ENCODE measurements around the gene COQ8B. TPM values are rescaled to one million over a fixed set of nuclear protein-coding genes. Genes with fewer than 3 reads are reported as not detected.

COQ8B gene
- total RNA-seq, 1 donor from 2014 or later, result 33.3 TPM

GRCh38 chr19:40692212-40692551 lies 24.5 kb downstream of the COQ8B start:
- H3K9me3 ChIP-seq, result no peaks in the 10 kb centered on the region
- intact Hi-C loops (cut with DNase I), result loop anchor here (5.0 kb wide), 1 partner anchor 40 kb away; no protein-coding TSS in a partner anchor
- no peak overlapping the region for H3K4me3 ChIP-seq
- no peaks in the 10 kb centered on the region for H3K27me3 ChIP-seq
- peak overlapping the region in 1 of 2 donors; percentile 93 for H3K27ac ChIP-seq
- peaks cover 6 to 22% of the 10 kb centered on the region in 2 donors for H3K4me1 ChIP-seq
- no peak for DNase-seq (ENCODE audit: low spot score in 2 of 2)
- TF ChIP-seq CTCF (IDR thresholded peaks at IDR 0.05), result no peak
- H3K36me3 ChIP-seq, result peaks cover 8 to 18% of the 10 kb centered on the region in 2 donors

GRCh38 chr19:40691421-40692211 lies 25.1 kb downstream of the COQ8B start:
- peak overlapping the region; percentile 89 to 93 for H3K27ac ChIP-seq
- intact Hi-C loops (cut with DNase I), result loop anchor here (5.0 kb wide), 1 partner anchor 39 kb away; no protein-coding TSS in a partner anchor
- peak overlapping the region; percentile 84 to 86 for H3K4me3 ChIP-seq
- H3K4me1 ChIP-seq, result peaks cover 6 to 24% of the 10 kb centered on the region in 2 donors
- peaks cover 11 to 23% of the 10 kb centered on the region in 2 donors for H3K36me3 ChIP-seq
- H3K27me3 ChIP-seq, result no peaks in the 10 kb centered on the region
- no peak for DNase-seq (ENCODE audit: low spot score in 2 of 2)
- no peak for TF ChIP-seq CTCF (IDR thresholded peaks at IDR 0.05)
- H3K9me3 ChIP-seq, result no peaks in the 10 kb centered on the region

GRCh38 chr19:40690693-40691420 lies 25.8 kb downstream of the COQ8B start:
- H3K9me3 ChIP-seq, result no peaks in the 10 kb centered on the region
- no peak for TF ChIP-seq CTCF (IDR thresholded peaks at IDR 0.05)
- H3K36me3 ChIP-seq, result peaks cover 12 to 23% of the 10 kb centered on the region in 2 donors
- H3K27me3 ChIP-seq, result no peaks in the 10 kb centered on the region
- DNase-seq (ENCODE audit: low spot score in 2 of 2), result peak; percentile 71 to 97
- intact Hi-C loops (cut with DNase I), result loop anchor here (1.0 to 5.0 kb wide), 5 partner anchors 24 to 248 kb away; partner anchors contain the start of gene ACTMAP
- H3K4me1 ChIP-seq, result peaks cover 6 to 24% of the 10 kb centered on the region in 2 donors
- peak overlapping the region; percentile 89 to 93 for H3K27ac ChIP-seq
- H3K4me3 ChIP-seq, result peak overlapping the region; percentile 84 to 86

- intact Hi-C loops (cut with DNase I), result loop anchor here (1.0 to 5.0 kb wide), 5 partner anchors 25 to 247 kb away; partner anchors contain the start of gene ACTMAP
- TF ChIP-seq CTCF (IDR thresholded peaks at IDR 0.05), result no peak
These were observed 26.5 kb downstream of the COQ8B start, which contains the start of gene NUMBL for GRCh38 chr19:40690050-40690692. NUMBL (minus strand) TSS chr19:40690651; CDS start chr19:40690483, 168 bp downstream.

GRCh38 chr19:40689339-40690049 lies 27.2 kb downstream of the COQ8B start:
- H3K4me1 ChIP-seq, result peaks cover 6 to 24% of the 10 kb centered on the region in 2 donors
- H3K36me3 ChIP-seq, result peaks cover 17 to 29% of the 10 kb centered on the region in 2 donors
- H3K9me3 ChIP-seq, result no peaks in the 10 kb centered on the region
- TF ChIP-seq CTCF (IDR thresholded peaks at IDR 0.05), result no peak
- H3K4me3 ChIP-seq, result peak overlapping the region; percentile 84 to 86
- no peak for DNase-seq (ENCODE audit: low spot score in 2 of 2)
- intact Hi-C loops (cut with DNase I), result loop anchor here (1.0 to 5.0 kb wide), 5 partner anchors 26 to 246 kb away; partner anchors contain the start of gene ACTMAP
- H3K27me3 ChIP-seq, result no peaks in the 10 kb centered on the region
- H3K27ac ChIP-seq, result peak overlapping the region; percentile 89 to 93

More at GRCh38 chr19:40690050-40690692, 26.5 kb downstream of the COQ8B start, which contains the start of gene NUMBL:
- Histone ChIP-seq H3K27me3 (no peaks in the 10 kb centered on the region), H3K4me1 (peaks cover 6 to 24% of the 10 kb centered on the region in 2 donors), H3K36me3 (peaks cover 16 to 27% of the 10 kb centered on the region in 2 donors), H3K9me3 (no peaks in the 10 kb centered on the region), H3K4me3 (peak within 1 kb of the TSS; percentile 84 to 86), H3K27ac (peak within 1 kb of the TSS; percentile 89 to 93)
- no peak for DNase-seq (ENCODE audit: low spot score in 2 of 2)
